HL-60 (cell line): Measurements from ENCODE around the gene TDRD3.

ENCODE experiments used
- CTCF ChIP-seq: IDR thresholded peaks from one replicate; pipeline ENCODE4 v1.5.1; 2011; ENCODE audit warnings: low read length, control low read depth, inconsistent platforms; ENCODE audit not compliant: insufficient read depth
- POLR2AphosphoS5 ChIP-seq: IDR thresholded peaks from 2 replicates; pipeline ENCODE4 v1.6.1; 2012; ENCODE audit warnings: low read depth

GRCh38 chr13:60411464-60411863 is 14.4 kb downstream of the TDRD3 start:
- TF ChIP-seq POLR2AphosphoS5 (no peak), CTCF (no peak)
